GM12865 (cell line): Measurements from ENCODE around the gene MAPK1IP1L.

ENCODE experiments used
- DNase-seq: peaks from one replicate; pipeline ENCODE4 v3.0.0; 2010; ENCODE audit warnings: low read depth
- H3K4me3 ChIP-seq: 2 replicates; pipeline ENCODE4 v1.5.1; 2011; ENCODE audit warnings: mild to moderate bottlenecking, low read depth, low read length, control low read depth
- TF ChIP-seq, protein P1 (sequence below): IDR thresholded peaks from 2 replicates; pipeline ENCODE4 v1.5.1; 2011; ENCODE audit warnings: low read length, control low read depth, low read depth, inconsistent platforms; ENCODE audit not compliant: insufficient read depth; ENCODE audit errors: missing control alignments

Gene MAPK1IP1L

DNA sequence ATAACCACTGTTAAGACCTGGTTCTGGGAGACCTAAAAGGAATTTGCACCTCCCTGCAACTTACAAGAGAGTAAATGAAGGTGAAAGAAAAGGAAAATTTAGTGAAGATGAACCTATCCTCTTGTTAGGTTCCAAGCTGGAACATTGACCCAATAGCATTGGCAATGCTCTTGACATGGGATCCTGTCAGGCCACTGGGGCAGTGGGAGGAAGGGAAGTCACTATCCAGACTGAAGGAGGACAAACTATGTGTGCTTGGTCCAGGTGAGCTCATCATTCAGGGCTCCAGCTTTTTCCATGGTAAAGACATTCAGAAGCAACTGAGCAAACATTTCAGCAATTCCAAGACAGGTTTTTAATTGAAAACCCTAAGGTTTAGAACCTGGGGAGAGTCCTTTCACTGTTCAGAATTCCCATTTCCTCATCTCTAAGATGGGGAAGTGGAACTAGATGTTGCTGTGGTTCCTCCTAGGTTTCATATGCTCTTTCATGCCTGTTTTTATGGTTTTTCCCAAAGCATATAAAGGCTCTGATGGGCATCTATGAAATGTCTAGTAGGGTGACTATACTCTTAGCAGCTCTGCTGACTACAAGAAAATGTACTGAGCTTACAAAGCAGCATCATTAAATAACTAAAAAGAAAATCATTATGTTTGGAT, 33.1 kb downstream of the MAPK1IP1L start:
- TF ChIP-seq, protein P1, sequence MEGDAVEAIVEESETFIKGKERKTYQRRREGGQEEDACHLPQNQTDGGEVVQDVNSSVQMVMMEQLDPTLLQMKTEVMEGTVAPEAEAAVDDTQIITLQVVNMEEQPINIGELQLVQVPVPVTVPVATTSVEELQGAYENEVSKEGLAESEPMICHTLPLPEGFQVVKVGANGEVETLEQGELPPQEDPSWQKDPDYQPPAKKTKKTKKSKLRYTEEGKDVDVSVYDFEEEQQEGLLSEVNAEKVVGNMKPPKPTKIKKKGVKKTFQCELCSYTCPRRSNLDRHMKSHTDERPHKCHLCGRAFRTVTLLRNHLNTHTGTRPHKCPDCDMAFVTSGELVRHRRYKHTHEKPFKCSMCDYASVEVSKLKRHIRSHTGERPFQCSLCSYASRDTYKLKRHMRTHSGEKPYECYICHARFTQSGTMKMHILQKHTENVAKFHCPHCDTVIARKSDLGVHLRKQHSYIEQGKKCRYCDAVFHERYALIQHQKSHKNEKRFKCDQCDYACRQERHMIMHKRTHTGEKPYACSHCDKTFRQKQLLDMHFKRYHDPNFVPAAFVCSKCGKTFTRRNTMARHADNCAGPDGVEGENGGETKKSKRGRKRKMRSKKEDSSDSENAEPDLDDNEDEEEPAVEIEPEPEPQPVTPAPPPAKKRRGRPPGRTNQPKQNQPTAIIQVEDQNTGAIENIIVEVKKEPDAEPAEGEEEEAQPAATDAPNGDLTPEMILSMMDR: no peak
- DNase-seq: no peak
- no peak overlapping the region for H3K4me3 ChIP-seq

GRCh38 chr14:55085060-55085660, 33.7 kb downstream of the MAPK1IP1L start:
- TF ChIP-seq, protein P1: no peak
- no peak overlapping the region for H3K4me3 ChIP-seq
- DNase-seq: no peak

DNA sequence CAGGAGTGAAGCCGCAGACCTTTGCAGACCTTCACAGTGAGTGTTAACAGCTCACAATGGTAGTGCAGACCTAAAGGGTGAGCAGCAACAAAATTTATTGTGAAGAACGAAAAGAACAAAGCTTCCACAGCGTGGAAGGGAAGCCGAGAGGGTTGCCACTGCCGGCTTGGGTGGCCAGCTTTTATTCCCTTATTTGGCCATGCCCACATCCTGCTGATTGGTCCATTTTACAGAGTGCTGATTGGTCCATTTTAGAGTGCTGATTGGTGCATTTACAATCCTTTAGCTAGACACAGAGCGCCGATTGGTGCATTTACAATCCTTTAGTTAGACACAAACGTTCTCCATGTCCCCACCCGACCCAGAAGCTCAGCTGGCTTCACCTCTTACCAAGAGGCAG, 35.5 kb downstream of the MAPK1IP1L start:
- no peak for DNase-seq
- TF ChIP-seq, protein P1: no peak
- no peak overlapping the region for H3K4me3 ChIP-seq

DNA sequence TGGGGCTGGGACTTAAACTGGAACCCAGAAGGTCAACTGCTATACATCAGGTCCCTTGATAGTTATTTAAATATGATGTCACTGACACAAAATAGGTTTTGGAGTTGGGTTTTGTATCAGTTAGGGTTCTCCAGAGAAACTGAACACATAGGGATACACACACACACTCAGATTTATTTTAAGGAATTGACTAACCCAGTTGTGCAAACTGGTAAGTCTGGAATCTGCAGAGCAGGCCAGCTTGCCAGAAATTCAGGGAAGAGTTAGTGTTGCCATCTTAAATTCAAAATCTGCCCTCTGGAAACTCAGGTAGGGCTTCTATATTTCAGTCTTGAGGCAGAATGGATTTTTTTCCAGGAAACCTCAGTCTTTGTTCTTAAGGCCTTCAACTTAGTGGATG, 36.9 kb downstream of the MAPK1IP1L start:
- TF ChIP-seq, protein P1: no peak
- no peak for DNase-seq
- H3K4me3 ChIP-seq: no peak overlapping the region

DNA sequence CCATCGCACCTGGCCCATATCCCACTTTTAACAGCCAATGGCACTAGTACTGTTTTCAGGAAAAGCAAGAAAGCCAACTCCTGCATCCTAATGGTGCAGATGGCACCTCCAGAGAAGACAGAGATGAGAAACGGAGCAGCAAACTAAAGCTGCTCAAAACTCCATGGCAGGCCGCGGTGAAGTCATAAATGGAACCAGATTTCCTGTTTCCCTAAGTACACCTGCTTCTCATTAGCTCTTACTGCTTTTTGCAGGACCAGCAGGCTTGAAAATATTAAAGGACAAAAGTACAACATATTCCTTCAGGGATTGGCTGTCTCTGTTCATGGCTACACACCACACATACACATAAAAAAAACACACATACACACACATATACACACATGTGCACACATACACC, 40.9 kb downstream of the MAPK1IP1L start:
- H3K4me3 ChIP-seq: no peak overlapping the region
- DNase-seq: no peak
- TF ChIP-seq, protein P1: no peak

- H3K4me3 ChIP-seq: no peak overlapping the region
- TF ChIP-seq, protein P1: no peak
- DNase-seq: no peak
These were observed 43.1 kb downstream of the MAPK1IP1L start for GRCh38 chr14:55094292-55095157.
